Measurements from ENCODE around the gene THAP7. TPM values are rescaled to one million over a fixed set of nuclear protein-coding genes. Genes with fewer than 3 reads are reported as not detected.
A peak's percentile ranks its signal among the peaks of the same experiment; 100 is the strongest.

THAP7 gene
- total and polyA plus RNA-seq, 2 of the 13 experiments (the other 11 are each of a cell fraction or from before 2014, with no cell fraction given): 13.0 to 25.5 TPM

DNA sequence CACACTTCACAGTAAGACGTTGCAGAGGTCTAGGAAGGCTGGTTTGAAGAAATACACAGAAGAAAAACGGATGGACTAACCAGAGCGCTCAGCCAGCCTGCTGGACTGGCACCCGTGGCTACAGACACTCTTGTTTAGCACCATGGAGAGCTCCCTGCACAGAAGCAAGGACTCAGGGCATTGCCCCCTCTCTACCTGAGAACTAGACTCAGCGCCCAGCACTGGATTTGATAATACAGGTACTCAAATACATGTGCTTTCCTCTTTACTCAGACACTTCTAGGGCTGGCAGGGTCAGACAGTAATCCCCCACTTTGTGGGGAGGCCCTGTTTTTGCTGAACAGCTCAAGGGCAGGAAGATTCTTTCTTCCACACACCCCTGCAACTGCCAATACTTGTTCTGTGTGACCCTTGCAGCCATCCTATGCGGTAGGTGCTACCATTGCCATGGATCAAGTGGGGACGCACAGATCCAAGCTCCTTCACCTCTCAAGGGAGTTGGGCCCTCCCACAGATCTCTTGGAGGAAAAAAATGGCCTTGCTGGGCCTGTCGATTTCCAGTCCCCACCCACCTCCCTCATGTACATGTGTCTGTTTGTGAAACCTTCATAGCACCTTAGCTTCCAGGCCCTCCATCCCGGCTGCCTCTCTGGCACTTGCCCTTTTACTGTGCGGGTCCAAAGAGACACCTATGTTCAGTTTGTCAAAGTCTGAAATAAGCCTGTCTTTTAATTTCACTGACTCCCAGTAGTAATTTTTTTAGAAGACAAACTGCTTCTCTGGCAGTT lies 7.9 kb upstream of the THAP7 start (continued):
- TF ChIP-seq, protein P1, sequence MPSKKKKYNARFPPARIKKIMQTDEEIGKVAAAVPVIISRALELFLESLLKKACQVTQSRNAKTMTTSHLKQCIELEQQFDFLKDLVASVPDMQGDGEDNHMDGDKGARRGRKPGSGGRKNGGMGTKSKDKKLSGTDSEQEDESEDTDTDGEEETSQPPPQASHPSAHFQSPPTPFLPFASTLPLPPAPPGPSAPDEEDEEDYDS (CRISPR knock-in tag; IDR thresholded peaks at IDR 0.05): peak; percentile 52; the same call in 1 of the 2 replicates
- TF ChIP-seq ZNF451 (CRISPR knock-in tag; IDR thresholded peaks at IDR 0.05): 0 out of 2 replicates have a peak, but pooled peaks have one; percentile 33
- 0 out of 2 replicates have a peak, but pooled peaks have one; percentile 42 for TF ChIP-seq ZNF510 (CRISPR knock-in tag; IDR thresholded peaks at IDR 0.05; ENCODE audit: low read depth)
- peak; percentile 82; the same call in 1 of the 2 replicates for TF ChIP-seq KLF9 (CRISPR knock-in tag; IDR thresholded peaks at IDR 0.05; ENCODE audit: low read depth)
- no peak for TF ChIP-seq ZFP62 (CRISPR knock-in tag; IDR thresholded peaks at IDR 0.05)
- TF ChIP-seq, protein P2, sequence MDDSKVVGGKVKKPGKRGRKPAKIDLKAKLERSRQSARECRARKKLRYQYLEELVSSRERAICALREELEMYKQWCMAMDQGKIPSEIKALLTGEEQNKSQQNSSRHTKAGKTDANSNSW (CRISPR knock-in tag; IDR thresholded peaks at IDR 0.05; ENCODE audit: borderline replicate concordance): no peak
- no peak for TF ChIP-seq POLR2AphosphoS5 (IDR thresholded peaks at IDR 0.05; ENCODE audit: low read depth, low read length)
- TF ChIP-seq, protein P3, sequence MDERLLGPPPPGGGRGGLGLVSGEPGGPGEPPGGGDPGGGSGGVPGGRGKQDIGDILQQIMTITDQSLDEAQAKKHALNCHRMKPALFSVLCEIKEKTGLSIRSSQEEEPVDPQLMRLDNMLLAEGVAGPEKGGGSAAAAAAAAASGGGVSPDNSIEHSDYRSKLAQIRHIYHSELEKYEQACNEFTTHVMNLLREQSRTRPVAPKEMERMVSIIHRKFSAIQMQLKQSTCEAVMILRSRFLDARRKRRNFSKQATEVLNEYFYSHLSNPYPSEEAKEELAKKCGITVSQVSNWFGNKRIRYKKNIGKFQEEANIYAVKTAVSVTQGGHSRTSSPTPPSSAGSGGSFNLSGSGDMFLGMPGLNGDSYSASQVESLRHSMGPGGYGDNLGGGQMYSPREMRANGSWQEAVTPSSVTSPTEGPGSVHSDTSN (CRISPR knock-in tag; IDR thresholded peaks at IDR 0.05): no peak
- TF ChIP-seq, protein P4, sequence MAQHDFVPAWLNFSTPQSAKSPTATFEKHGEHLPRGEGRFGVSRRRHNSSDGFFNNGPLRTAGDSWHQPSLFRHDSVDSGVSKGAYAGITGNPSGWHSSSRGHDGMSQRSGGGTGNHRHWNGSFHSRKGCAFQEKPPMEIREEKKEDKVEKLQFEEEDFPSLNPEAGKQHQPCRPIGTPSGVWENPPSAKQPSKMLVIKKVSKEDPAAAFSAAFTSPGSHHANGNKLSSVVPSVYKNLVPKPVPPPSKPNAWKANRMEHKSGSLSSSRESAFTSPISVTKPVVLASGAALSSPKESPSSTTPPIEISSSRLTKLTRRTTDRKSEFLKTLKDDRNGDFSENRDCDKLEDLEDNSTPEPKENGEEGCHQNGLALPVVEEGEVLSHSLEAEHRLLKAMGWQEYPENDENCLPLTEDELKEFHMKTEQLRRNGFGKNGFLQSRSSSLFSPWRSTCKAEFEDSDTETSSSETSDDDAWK (CRISPR knock-in tag; IDR thresholded peaks at IDR 0.05): no peak
- TF ChIP-seq RAD21 (CRISPR knock-in tag; IDR thresholded peaks at IDR 0.05): no peak
- 0 out of 2 replicates have a peak, but pooled peaks have one; percentile 60 for TF ChIP-seq ZSCAN21 (CRISPR knock-in tag; IDR thresholded peaks at IDR 0.05; ENCODE audit: borderline replicate concordance)
- TF ChIP-seq PAF1 (CRISPR knock-in tag; IDR thresholded peaks at IDR 0.05): no peak
- TF ChIP-seq, protein P5, sequence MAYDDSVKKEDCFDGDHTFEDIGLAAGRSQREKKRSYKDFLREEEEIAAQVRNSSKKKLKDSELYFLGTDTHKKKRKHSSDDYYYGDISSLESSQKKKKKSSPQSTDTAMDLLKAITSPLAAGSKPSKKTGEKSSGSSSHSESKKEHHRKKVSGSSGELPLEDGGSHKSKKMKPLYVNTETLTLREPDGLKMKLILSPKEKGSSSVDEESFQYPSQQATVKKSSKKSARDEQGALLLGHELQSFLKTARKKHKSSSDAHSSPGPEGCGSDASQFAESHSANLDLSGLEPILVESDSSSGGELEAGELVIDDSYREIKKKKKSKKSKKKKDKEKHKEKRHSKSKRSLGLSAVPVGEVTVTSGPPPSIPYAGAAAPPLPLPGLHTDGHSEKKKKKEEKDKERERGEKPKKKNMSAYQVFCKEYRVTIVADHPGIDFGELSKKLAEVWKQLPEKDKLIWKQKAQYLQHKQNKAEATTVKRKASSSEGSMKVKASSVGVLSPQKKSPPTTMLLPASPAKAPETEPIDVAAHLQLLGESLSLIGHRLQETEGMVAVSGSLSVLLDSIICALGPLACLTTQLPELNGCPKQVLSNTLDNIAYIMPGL (CRISPR knock-in tag; IDR thresholded peaks at IDR 0.05; ENCODE audit: borderline replicate concordance in 1 of 2, low read depth in 1 of 2): peak in 1 of 2 experiments; percentile 70; a peak in 1 of 4 replicates
- no peak for TF ChIP-seq NR1H2 (CRISPR knock-in tag; IDR thresholded peaks at IDR 0.05; ENCODE audit: borderline replicate concordance, low read depth)
- no peak for TF ChIP-seq NFIB (CRISPR knock-in tag; IDR thresholded peaks at IDR 0.05; ENCODE audit: borderline replicate concordance)
- TF ChIP-seq, protein P6, sequence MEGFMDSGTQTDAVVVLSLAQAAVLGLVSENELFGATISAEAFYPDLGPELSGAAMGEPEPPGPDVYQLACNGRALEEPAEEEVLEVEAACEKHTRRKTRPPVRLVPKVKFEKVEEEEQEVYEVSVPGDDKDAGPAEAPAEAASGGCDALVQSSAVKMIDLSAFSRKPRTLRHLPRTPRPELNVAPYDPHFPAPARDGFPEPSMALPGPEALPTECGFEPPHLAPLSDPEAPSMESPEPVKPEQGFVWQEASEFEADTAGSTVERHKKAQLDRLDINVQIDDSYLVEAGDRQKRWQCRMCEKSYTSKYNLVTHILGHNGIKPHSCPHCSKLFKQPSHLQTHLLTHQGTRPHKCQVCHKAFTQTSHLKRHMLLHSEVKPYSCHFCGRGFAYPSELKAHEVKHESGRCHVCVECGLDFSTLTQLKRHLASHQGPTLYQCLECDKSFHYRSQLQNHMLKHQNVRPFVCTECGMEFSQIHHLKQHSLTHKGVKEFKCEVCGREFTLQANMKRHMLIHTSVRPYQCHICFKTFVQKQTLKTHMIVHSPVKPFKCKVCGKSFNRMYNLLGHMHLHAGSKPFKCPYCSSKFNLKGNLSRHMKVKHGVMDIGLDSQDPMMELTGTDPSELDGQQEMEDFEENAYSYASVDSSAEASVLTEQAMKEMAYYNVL (CRISPR knock-in tag; IDR thresholded peaks at IDR 0.05; ENCODE audit: borderline replicate concordance): no peak
- TF ChIP-seq TBL1XR1 (IDR thresholded peaks at IDR 0.05; ENCODE audit: borderline replicate concordance, low read length, partially characterized antibody): no peak
- no peak for TF ChIP-seq GZF1 (CRISPR knock-in tag; IDR thresholded peaks at IDR 0.05)
- no peak for TF ChIP-seq PHF8 (CRISPR knock-in tag; IDR thresholded peaks at IDR 0.05)
- no peak for TF ChIP-seq ZNF556 (CRISPR knock-in tag; IDR thresholded peaks at IDR 0.05; ENCODE audit: borderline replicate concordance)
- peak; percentile 78; the same call in 1 of the 2 replicates for TF ChIP-seq IRF2 (CRISPR knock-in tag; IDR thresholded peaks at IDR 0.05)
- TF ChIP-seq EEA1 (CRISPR knock-in tag; IDR thresholded peaks at IDR 0.05; ENCODE audit: borderline replicate concordance): peak; percentile 42; the same call in 1 of the 2 replicates
